ENCODE data around the gene CDKN2B-AS1. TPM values are rescaled to one million over a fixed set of nuclear protein-coding genes. Genes with fewer than 3 reads are reported as not detected.

The CDKN2B-AS1 gene
- total and polyA plus RNA-seq, 2 of the 13 experiments (the other 11 are each of a cell fraction or from before 2014, with no cell fraction given): 0.64 to 2.3 TPM

- Histone ChIP-seq H3K9me3 (ENCODE audit: low read length) (no peaks in the 10 kb centered on the region), H3K4me3 (replicated peaks in 1 of 3; ENCODE audit: insufficient read depth in 1 of 3, low read depth in 2 of 3, low read length in 3 of 3) (no peak overlapping the region), H4K20me1 (ENCODE audit: insufficient read depth, low read length) (no peaks in the 10 kb centered on the region), H3K4me1 (ENCODE audit: insufficient read depth, low read length) (no peaks in the 10 kb centered on the region), H3K79me2 (ENCODE audit: insufficient read depth, low read length) (no peaks in the 10 kb centered on the region), H3K36me3 (replicated peaks in 1 of 2; ENCODE audit: control insufficient read depth in 1 of 2, insufficient read depth in 2 of 2, low read length in 2 of 2) (no peaks in the 10 kb centered on the region), H3K27me3 (ENCODE audit: control insufficient read depth in 1 of 2, insufficient read depth in 2 of 2, low read length in 2 of 2) (no peaks in the 10 kb centered on the region), H3K27ac (ENCODE audit: extremely low read length, insufficient read depth, low read length) (no peak overlapping the region), H2AFZ (ENCODE audit: low read length) (no peak overlapping the region), H3K9ac (ENCODE audit: insufficient read depth, low read depth, low read length) (no peak overlapping the region), H3K4me2 (ENCODE audit: low read depth, low read length) (no peak overlapping the region)
- in situ Hi-C loops (cut with HindIII; ENCODE audit: extremely low pct_ligation_motif_present, low pct_unique_long_range_greater_than_20kb): no loop called here
- TF ChIP-seq ZBTB39 (CRISPR knock-in tag; IDR thresholded peaks at IDR 0.05) (no peak), NFIB (CRISPR knock-in tag; IDR thresholded peaks at IDR 0.05; ENCODE audit: borderline replicate concordance) (no peak), HIVEP1 (CRISPR knock-in tag; IDR thresholded peaks at IDR 0.05) (no peak), RARA (CRISPR knock-in tag; IDR thresholded peaks at IDR 0.05) (no peak), CHD4 (IDR thresholded peaks at IDR 0.05; ENCODE audit: borderline replicate concordance, low read length) (no peak), AGO2 (optimal IDR thresholded peaks at IDR 0.05; ENCODE audit: low read depth, low read length) (no peak), ZNF354B (CRISPR knock-in tag; IDR thresholded peaks at IDR 0.05) (no peak), PCBP2 (optimal IDR thresholded peaks at IDR 0.05; ENCODE audit: low read depth, low read length, poor library complexity, severe bottlenecking) (no peak), KDM5A (IDR thresholded peaks at IDR 0.05; ENCODE audit: borderline replicate concordance, low read length) (no peak), GTF3A (CRISPR knock-in tag; conservative IDR thresholded peaks at IDR 0.05) (no peak), ZNF552 (CRISPR knock-in tag; IDR thresholded peaks at IDR 0.05; ENCODE audit: borderline replicate concordance) (no peak), BORCS8-MEF2B (CRISPR knock-in tag; IDR thresholded peaks at IDR 0.05) (no peak)
- POLR2A ChIA-PET: no interaction called here
- 5% methylated on average over 1 of the region's 1 CpG for WGBS (ENCODE audit: low lambda C conversion rate)
- ATAC-seq (no peak), FAIRE-seq (no peak), DNase-seq (ENCODE audit: low spot score) (no peak)
- CTCF ChIA-PET (ENCODE audit: low intra/inter-chr PET ratio, low total read pairs): no interaction called here
- no TSS peak for BruUV-seq (replicated peaks)
- intact Hi-C loops (cut with micrococcal nuclease; ENCODE audit: unreplicated experiment): no loop called here
Measured at GRCh38 chr9:22165144-22165543, 170.6 kb downstream of the CDKN2B-AS1 start.

Measured in HepG2 (cell line).